HCT116 (cell line): ENCODE data around the gene ITPR1. TPM values are rescaled to one million over a fixed set of nuclear protein-coding genes. Genes with fewer than 3 reads are reported as not detected.

Source experiments
- ATAC-seq: fragments of 200-7000 bp; cut with Tn5 transposase; 2 replicates; pipeline ENCODE4 v1.9.1; 2020; ENCODE audit warnings: mild to moderate bottlenecking, moderate library complexity
- BruUV-seq: library from RNA; stranded (reverse); fragments of 400-500 nt; replicated peaks from 2 replicates; lab custom pipeline; 2021; lab: Mats Ljungman, UMichigan
- CTCF ChIA-PET: fragments of 300-600 bp; sonication (Branson Sonifier 250); formaldehyde crosslinking; loops from one replicate; lab custom pipeline; 2021; ENCODE audit warnings: antibody characterized with exemption; lab: Charles Lee
- POLR2A ChIA-PET: fragments of 300-600, 350-600 bp; sonication (Branson Sonifier 250); formaldehyde crosslinking; loops from one replicate; lab custom pipeline; 2021; ENCODE audit warnings: antibody characterized with exemption; lab: Charles Lee
- RAD21 ChIA-PET, 2 experiments: fragments of 300-600 bp; sonication (Branson Sonifier 250); formaldehyde crosslinking; loops; one replicate each; lab custom pipeline; 2023; ENCODE audit warnings: low total read pairs in 2 of 2; ENCODE audit not compliant: uncharacterized antibody in 2 of 2, unreplicated experiment in 2 of 2, low non-redundant PET in 1 of 2; lab: Charles Lee
- DNase-seq: peaks from one replicate; pipeline ENCODE4 v3.0.0-alpha.2; 2010; ENCODE audit warnings: low read depth, low spot score
- H2AFZ ChIP-seq: fragments of 200-600 bp; shearing (Covaris generic), sonication (generic); 2 replicates; pipeline ENCODE4 v1.6.1; 2017; ENCODE audit warnings: low read depth, mixed run types, mixed read lengths, antibody characterized with exemption, low read length; ENCODE audit not compliant: poor library complexity, severe bottlenecking
- H3K27ac ChIP-seq: 2 replicates; pipeline ENCODE4 v1.5.1; 2012; ENCODE audit warnings: low read depth, low read length
- H3K27me3 ChIP-seq: fragments of 200-600 bp; sonication (generic); 2 replicates; pipeline ENCODE4 v1.6.1; 2016; ENCODE audit warnings: mixed run types, low read length, mixed read lengths; ENCODE audit not compliant: insufficient read depth
- H3K36me3 ChIP-seq, 2 experiments: fragments of 200-500 bp in 1 of 2; fragments of 200-600 bp in 1 of 2; sonication (Bioruptor generic) in 1 of 2; sonication (generic) in 1 of 2; 2 replicates each; pipeline versions ENCODE4 v1.5.1 to v1.6.1; 2014 to 2016; ENCODE audit warnings: low read length in 2 of 2, inconsistent platforms in 1 of 2, mixed read lengths in 1 of 2, mixed run types in 1 of 2; ENCODE audit not compliant: insufficient read depth in 2 of 2, control insufficient read depth in 1 of 2
- H3K4me1 ChIP-seq, 2 experiments: fragments of 200-600 bp in 1 of 2; sonication (generic) in 1 of 2; 2 replicates each; pipeline versions ENCODE4 v1.5.1 to v1.6.1; 2012 to 2017; ENCODE audit warnings: low read length in 2 of 2, inconsistent platforms in 1 of 2, mild to moderate bottlenecking in 1 of 2, mixed read lengths in 1 of 2, mixed run types in 1 of 2, moderate library complexity in 1 of 2; ENCODE audit not compliant: insufficient read depth in 2 of 2, control insufficient read depth in 1 of 2
- H3K4me2 ChIP-seq: fragments of 200-600 bp; sonication (generic); 2 replicates; pipeline ENCODE4 v1.6.1; 2017; ENCODE audit warnings: mixed run types, low read length, mixed read lengths
- H3K4me3 ChIP-seq, 2 experiments: fragments of 200-600 bp in 1 of 2; sonication (generic) in 1 of 2; replicated peaks in 1 of 2; 2 replicates each; pipeline ENCODE4 v1.5.1; 2011 to 2016; ENCODE audit warnings: low read length in 2 of 2, control low read depth in 1 of 2, low read depth in 1 of 2, mild to moderate bottlenecking in 1 of 2, mixed read lengths in 1 of 2, mixed run types in 1 of 2
- H3K79me2 ChIP-seq: fragments of 200-600 bp; sonication (generic); 2 replicates; pipeline ENCODE4 v1.6.1; 2017; ENCODE audit warnings: mild to moderate bottlenecking, mixed run types, low read length, moderate library complexity, mixed read lengths; ENCODE audit not compliant: insufficient read depth
- H3K9ac ChIP-seq: fragments of 200-600 bp; sonication (generic); 2 replicates; pipeline ENCODE4 v1.6.1; 2016; ENCODE audit warnings: low read length, mixed read lengths
- H3K9me2 ChIP-seq: fragments of 200-600 bp; sonication (generic), shearing (Covaris generic); 2 replicates; pipeline ENCODE4 v1.6.1; 2017; ENCODE audit warnings: mixed run types, mild to moderate bottlenecking, moderate library complexity; ENCODE audit not compliant: insufficient read depth
- H3K9me3 ChIP-seq, 2 experiments: fragments of 200-500 bp in 1 of 2; fragments of 200-600 bp in 1 of 2; sonication (Bioruptor generic) in 1 of 2; sonication (generic) in 1 of 2; 2 replicates each; pipeline ENCODE4 v1.6.1; 2014 to 2017; ENCODE audit warnings: low read length in 2 of 2, mixed read lengths in 2 of 2, inconsistent platforms in 1 of 2, low read depth in 1 of 2, mild to moderate bottlenecking in 1 of 2, mixed run types in 1 of 2, moderate library complexity in 1 of 2; ENCODE audit not compliant: control insufficient read depth in 1 of 2, insufficient read depth in 1 of 2
- H4K20me1 ChIP-seq: fragments of 200-600 bp; sonication (generic), shearing (Covaris generic); 2 replicates; pipeline ENCODE4 v1.6.1; 2017; ENCODE audit warnings: mixed run types, mild to moderate bottlenecking, moderate library complexity; ENCODE audit not compliant: insufficient read depth
- CBX3 ChIP-seq: IDR thresholded peaks from 2 replicates; pipeline ENCODE4 v1.6.1; 2012; ENCODE audit warnings: low read depth
- CEBPB ChIP-seq: IDR thresholded peaks from 2 replicates; pipeline ENCODE4 v1.6.1; 2012; ENCODE audit warnings: low read depth
- EZH2 ChIP-seq: fragments of 200-600 bp; sonication (generic); IDR thresholded peaks from 2 replicates; pipeline ENCODE4 v1.6.1; 2017; ENCODE audit warnings: antibody characterized with exemption, mixed run types
- POLR2A ChIP-seq: IDR thresholded peaks from 2 replicates; pipeline ENCODE4 v1.7.0; 2011; ENCODE audit warnings: borderline replicate concordance; ENCODE audit not compliant: insufficient read depth, insufficient read length; ENCODE audit errors: extremely low read depth
- REST ChIP-seq: IDR thresholded peaks from 2 replicates; pipeline ENCODE4 v1.6.1; 2012; ENCODE audit warnings: low read depth
- SIN3A ChIP-seq: IDR thresholded peaks from 2 replicates; pipeline ENCODE4 v1.6.1; 2012; ENCODE audit warnings: low read depth
- SP1 ChIP-seq: IDR thresholded peaks from 2 replicates; pipeline ENCODE4 v1.6.1; 2012; ENCODE audit warnings: low read depth
- TCF7L2 ChIP-seq: IDR thresholded peaks from 2 replicates; pipeline ENCODE4 v1.7.0; 2011; ENCODE audit warnings: borderline replicate concordance, inconsistent platforms; ENCODE audit not compliant: insufficient read depth, insufficient read length; ENCODE audit errors: extremely low read depth
- YY1 ChIP-seq: IDR thresholded peaks from 2 replicates; pipeline ENCODE4 v1.6.1; 2011; ENCODE audit warnings: low read length, low read depth, moderate library complexity, mild to moderate bottlenecking; ENCODE audit not compliant: insufficient replicate concordance; ENCODE audit errors: extremely low read depth
- ZNF274 ChIP-seq: fragments of 200-500 bp; sonication (Bioruptor generic); IDR thresholded peaks from 2 replicates; pipeline ENCODE4 v1.6.1; 2014; ENCODE audit warnings: mild to moderate bottlenecking, low read depth, low read length, inconsistent platforms
- intact Hi-C: fragments of 100-400 bp; cut with micrococcal nuclease; formaldehyde crosslinking; loops from 2 replicates; pipeline ENCODE4 v1.10.0; 2022
- total RNA-seq: library from RNA; stranded (reverse); gene quantifications from one replicate; pipeline ENCODE4 v1.2.1, GENCODE V29; 2021; ENCODE audit not compliant: unreplicated experiment
- TF ChIP-seq, protein P1 (sequence below), 3 experiments: fragments of 200-600 bp in 1 of 3; sonication (generic) in 1 of 3; IDR thresholded peaks in 2 of 3; conservative IDR thresholded peaks in 1 of 3; 2 replicates each; pipeline ENCODE4 v1.5.1; 2012 to 2017; ENCODE audit warnings: low read depth in 2 of 3, low read length in 2 of 3, antibody characterized with exemption in 1 of 3, borderline replicate concordance in 1 of 3, control low read depth in 1 of 3, mild to moderate bottlenecking in 1 of 3, mixed read lengths in 1 of 3, mixed run types in 1 of 3, moderate library complexity in 1 of 3; ENCODE audit not compliant: insufficient read depth in 1 of 3

ITPR1 gene
- total RNA-seq, 1 experiment from 2014 or later: 9.2 TPM

DNA sequence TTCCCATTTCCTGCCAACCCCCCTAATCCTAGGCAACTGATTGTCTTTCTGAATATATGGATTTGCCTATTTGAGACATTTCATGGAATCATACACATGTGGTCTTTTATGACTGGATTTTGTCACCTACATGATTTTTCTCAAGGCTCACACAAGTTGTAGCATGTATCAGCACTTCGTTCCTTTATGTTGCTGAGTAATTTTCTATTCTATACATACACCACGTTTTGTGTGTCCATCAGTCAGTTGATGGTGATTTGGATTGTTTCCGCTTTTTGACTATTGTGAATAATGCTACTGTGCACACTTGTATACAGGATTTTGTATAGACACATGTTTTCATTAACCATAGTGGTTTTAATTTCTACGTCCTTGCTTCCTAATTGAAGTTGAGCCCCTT lies 203.1 kb downstream of the ITPR1 start:
- ATAC-seq (no peak), DNase-seq (no peak)
- no peaks in the 10 kb centered on the region for H3K9me2 ChIP-seq
- intact Hi-C loops: no loop called here
- H3K4me3 ChIP-seq: no peak overlapping the region
- POLR2A ChIA-PET: no interaction called here
- H3K4me2 ChIP-seq: no peak overlapping the region
- H3K79me2 ChIP-seq: no peaks in the 10 kb centered on the region
- TF ChIP-seq, protein P1, sequence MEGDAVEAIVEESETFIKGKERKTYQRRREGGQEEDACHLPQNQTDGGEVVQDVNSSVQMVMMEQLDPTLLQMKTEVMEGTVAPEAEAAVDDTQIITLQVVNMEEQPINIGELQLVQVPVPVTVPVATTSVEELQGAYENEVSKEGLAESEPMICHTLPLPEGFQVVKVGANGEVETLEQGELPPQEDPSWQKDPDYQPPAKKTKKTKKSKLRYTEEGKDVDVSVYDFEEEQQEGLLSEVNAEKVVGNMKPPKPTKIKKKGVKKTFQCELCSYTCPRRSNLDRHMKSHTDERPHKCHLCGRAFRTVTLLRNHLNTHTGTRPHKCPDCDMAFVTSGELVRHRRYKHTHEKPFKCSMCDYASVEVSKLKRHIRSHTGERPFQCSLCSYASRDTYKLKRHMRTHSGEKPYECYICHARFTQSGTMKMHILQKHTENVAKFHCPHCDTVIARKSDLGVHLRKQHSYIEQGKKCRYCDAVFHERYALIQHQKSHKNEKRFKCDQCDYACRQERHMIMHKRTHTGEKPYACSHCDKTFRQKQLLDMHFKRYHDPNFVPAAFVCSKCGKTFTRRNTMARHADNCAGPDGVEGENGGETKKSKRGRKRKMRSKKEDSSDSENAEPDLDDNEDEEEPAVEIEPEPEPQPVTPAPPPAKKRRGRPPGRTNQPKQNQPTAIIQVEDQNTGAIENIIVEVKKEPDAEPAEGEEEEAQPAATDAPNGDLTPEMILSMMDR (IDR thresholded peaks at IDR 0.05 in 2 of 3, conservative IDR thresholded peaks at IDR 0.05 in 1 of 3; ENCODE audit: borderline replicate concordance in 1 of 3, insufficient read depth in 1 of 3, low read depth in 2 of 3, low read length in 2 of 3): no peak
- no peaks in the 10 kb centered on the region for H3K27me3 ChIP-seq
- H3K4me1 ChIP-seq: no peaks in the 10 kb centered on the region
- no peaks in the 10 kb centered on the region for H3K9me3 ChIP-seq
- RAD21 ChIA-PET: no interaction called here
- CTCF ChIA-PET: no interaction called here
- no peak overlapping the region for H3K27ac ChIP-seq
- H3K36me3 ChIP-seq: no peaks in the 10 kb centered on the region
- no TSS peak for BruUV-seq
- H4K20me1 ChIP-seq: no peaks in the 10 kb centered on the region
- no peak overlapping the region for H3K9ac ChIP-seq
- H2AFZ ChIP-seq: no peak overlapping the region

- intact Hi-C loops: no loop called here
- no peaks in the 10 kb centered on the region for H3K79me2 ChIP-seq
- H3K9ac ChIP-seq: no peak overlapping the region
- H3K9me3 ChIP-seq: no peaks in the 10 kb centered on the region
- ChIA-PET RAD21 (no interaction called here), CTCF (no interaction called here), POLR2A (no interaction called here)
- no peaks in the 10 kb centered on the region for H3K36me3 ChIP-seq
- no peak for DNase-seq
- H2AFZ ChIP-seq: no peak overlapping the region
- no peak overlapping the region for H3K4me2 ChIP-seq
- no peak for ATAC-seq
- H3K27ac ChIP-seq: no peak overlapping the region
- no TSS peak for BruUV-seq
- H4K20me1 ChIP-seq: no peaks in the 10 kb centered on the region
- no peaks in the 10 kb centered on the region for H3K9me2 ChIP-seq
- H3K4me1 ChIP-seq: no peaks in the 10 kb centered on the region
- H3K4me3 ChIP-seq: no peak overlapping the region
- no peaks in the 10 kb centered on the region for H3K27me3 ChIP-seq
- TF ChIP-seq SIN3A: no peak
- TF ChIP-seq CEBPB: no peak
- TF ChIP-seq REST: no peak
- no peak for TF ChIP-seq TCF7L2
- no peak for TF ChIP-seq ZNF274
- TF ChIP-seq EZH2: no peak
- TF ChIP-seq POLR2A: no peak
- no peak for TF ChIP-seq CBX3
- no peak for TF ChIP-seq SP1
- TF ChIP-seq YY1: no peak
Measured at GRCh38 chr3:4698125-4698821, 205.1 kb downstream of the ITPR1 start.
